Measurements from ENCODE around the gene ZNF385D. TPM values are rescaled to one million over a fixed set of nuclear protein-coding genes. Genes with fewer than 3 reads are reported as not detected.

ZNF385D gene
- total and polyA plus RNA-seq, 5 donors from 2014 or later = 2.7 TPM; not detected in 4

DNA sequence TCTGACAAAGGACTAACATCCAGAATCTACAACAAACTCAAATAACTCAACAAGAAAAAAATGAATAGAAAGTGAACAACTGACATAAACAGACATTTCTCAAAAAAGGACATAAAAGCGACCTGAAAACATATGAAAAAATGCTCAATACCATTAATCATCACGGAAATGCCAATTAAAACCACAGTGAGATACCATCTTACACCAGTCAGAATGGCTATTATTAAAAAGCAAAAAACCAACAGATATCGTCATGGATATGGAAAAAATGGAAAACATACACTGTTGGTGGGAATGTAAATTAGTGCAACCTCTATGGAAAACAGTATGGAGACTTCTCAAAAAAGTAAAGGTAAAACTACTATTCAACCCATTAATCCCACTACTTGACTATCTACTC is 53.3 kb downstream of the ZNF385D start:
- no peak overlapping the region for H3K27ac Mint-ChIP-seq
- ATAC-seq (ENCODE audit: low read depth in 2 of 2) (no peak), DNase-seq (no peak)
- Histone ChIP-seq H3K4me1 (ENCODE audit: control insufficient read depth, insufficient read depth, low read length, poor library complexity, severe bottlenecking) (no peaks in the 10 kb centered on the region), H3K27me3 (ENCODE audit: control insufficient read depth, insufficient read depth, low read length) (no peaks in the 10 kb centered on the region), H3K36me3 (ENCODE audit: control insufficient read depth, insufficient read depth, low read length) (no peaks in the 10 kb centered on the region), H3K4me3 (ENCODE audit: low read depth, low read length) (no peak overlapping the region), H3K27ac (ENCODE audit: insufficient read depth, low read length, poor library complexity, severe bottlenecking) (no peak overlapping the region), H3K9me3 (ENCODE audit: control insufficient read depth in 2 of 2, low read length in 2 of 2) (peaks cover 0 to 4% of the 10 kb centered on the region in 2 experiments)
- peaks cover 3 to 18% (median 7%) of the 10 kb centered on the region in 7 donors for H3K9me3 Mint-ChIP-seq
- H3K27me3 Mint-ChIP-seq = no peaks in the 10 kb centered on the region
- no peak overlapping the region for H3K4me3 Mint-ChIP-seq
- no peaks in the 10 kb centered on the region for H3K4me1 Mint-ChIP-seq
- no peaks in the 10 kb centered on the region for H3K36me3 Mint-ChIP-seq

- H3K4me1 Mint-ChIP-seq = peaks cover 0 to 4% (median 0%) of the 10 kb centered on the region in 4 donors
- peaks cover 6 to 19% (median 10%) of the 10 kb centered on the region in 7 donors for H3K9me3 Mint-ChIP-seq
- Histone ChIP-seq H3K4me3 (ENCODE audit: low read depth, low read length) (no peak overlapping the region), H3K36me3 (ENCODE audit: control insufficient read depth, insufficient read depth, low read length) (no peaks in the 10 kb centered on the region), H3K27me3 (ENCODE audit: control insufficient read depth, insufficient read depth, low read length) (no peaks in the 10 kb centered on the region), H3K27ac (ENCODE audit: insufficient read depth, low read length, poor library complexity, severe bottlenecking) (no peak overlapping the region), H3K4me1 (ENCODE audit: control insufficient read depth, insufficient read depth, low read length, poor library complexity, severe bottlenecking) (no peaks in the 10 kb centered on the region), H3K9me3 (ENCODE audit: control insufficient read depth in 2 of 2, low read length in 2 of 2) (peaks cover 4% of the 10 kb centered on the region in 2 experiments)
- H3K27me3 Mint-ChIP-seq = no peaks in the 10 kb centered on the region
- H3K4me3 Mint-ChIP-seq = no peak overlapping the region
- no peaks in the 10 kb centered on the region for H3K36me3 Mint-ChIP-seq
- DNase-seq (no peak), ATAC-seq (ENCODE audit: low read depth in 2 of 2) (no peak)
- H3K27ac Mint-ChIP-seq = no peak overlapping the region
These were observed 56.5 kb downstream of the ZNF385D start for GRCh38 chr3:21694506-21694905.

DNA sequence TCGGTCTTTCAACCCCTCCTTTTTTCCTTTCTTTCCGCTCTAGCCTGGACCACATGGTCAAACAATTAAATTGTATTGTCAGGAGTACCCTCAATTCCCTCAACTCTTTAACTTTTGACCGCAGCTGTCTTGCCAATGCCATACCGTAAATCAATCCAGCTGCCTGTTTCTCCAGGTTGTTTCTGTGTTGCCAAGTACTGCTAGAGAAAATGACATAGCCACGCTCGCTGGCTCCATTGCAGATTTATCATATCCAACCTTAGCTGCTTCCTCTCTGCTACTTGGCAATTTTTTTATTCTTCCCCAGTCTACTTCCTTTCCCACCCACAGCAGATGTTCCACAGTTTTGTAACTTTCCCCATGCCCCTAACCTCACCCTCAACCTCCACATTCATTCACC is 60.0 kb downstream of the ZNF385D start:
- H3K9me3 Mint-ChIP-seq = peaks cover 3 to 18% (median 9%) of the 10 kb centered on the region in 7 donors
- no peaks in the 10 kb centered on the region for H3K4me1 ChIP-seq (ENCODE audit: control insufficient read depth, insufficient read depth, low read length, poor library complexity, severe bottlenecking)
- H3K36me3 Mint-ChIP-seq = no peaks in the 10 kb centered on the region
- no peak overlapping the region for H3K27ac Mint-ChIP-seq
- no peak for DNase-seq
- peaks cover 4 to 7% of the 10 kb centered on the region in 2 experiments for H3K9me3 ChIP-seq (ENCODE audit: control insufficient read depth in 2 of 2, low read length in 2 of 2)
- H3K27ac ChIP-seq (ENCODE audit: insufficient read depth, low read length, poor library complexity, severe bottlenecking) = no peak overlapping the region
- H3K4me3 ChIP-seq (ENCODE audit: low read depth, low read length) = no peak overlapping the region
- H3K4me1 Mint-ChIP-seq = peaks cover 0 to 4% (median 0%) of the 10 kb centered on the region in 4 donors
- no peaks in the 10 kb centered on the region for H3K27me3 ChIP-seq (ENCODE audit: control insufficient read depth, insufficient read depth, low read length)
- no peak for ATAC-seq (ENCODE audit: low read depth in 2 of 2)
- no peaks in the 10 kb centered on the region for H3K27me3 Mint-ChIP-seq
- H3K4me3 Mint-ChIP-seq = no peak overlapping the region
- no peaks in the 10 kb centered on the region for H3K36me3 ChIP-seq (ENCODE audit: control insufficient read depth, insufficient read depth, low read length)

GRCh38 chr3:21682206-21682605 is 68.8 kb downstream of the ZNF385D start:
- no peaks in the 10 kb centered on the region for H3K27me3 Mint-ChIP-seq
- H3K27ac ChIP-seq (ENCODE audit: insufficient read depth, low read length, poor library complexity, severe bottlenecking) = no peak overlapping the region
- H3K36me3 ChIP-seq (ENCODE audit: control insufficient read depth, insufficient read depth, low read length) = no peaks in the 10 kb centered on the region
- H3K4me1 Mint-ChIP-seq = no peaks in the 10 kb centered on the region
- no peak overlapping the region for H3K4me3 Mint-ChIP-seq
- no peaks in the 10 kb centered on the region for H3K4me1 ChIP-seq (ENCODE audit: control insufficient read depth, insufficient read depth, low read length, poor library complexity, severe bottlenecking)
- H3K27me3 ChIP-seq (ENCODE audit: control insufficient read depth, insufficient read depth, low read length) = no peaks in the 10 kb centered on the region
- H3K9me3 ChIP-seq (ENCODE audit: control insufficient read depth in 2 of 2, low read length in 2 of 2) = peaks cover 0 to 3% of the 10 kb centered on the region in 2 experiments
- H3K36me3 Mint-ChIP-seq = no peaks in the 10 kb centered on the region
- H3K4me3 ChIP-seq (ENCODE audit: low read depth, low read length) = no peak overlapping the region
- H3K27ac Mint-ChIP-seq = no peak overlapping the region
- H3K9me3 Mint-ChIP-seq = peaks cover 1 to 12% (median 6%) of the 10 kb centered on the region in 7 donors
- DNase-seq = no peak
- no peak for ATAC-seq (ENCODE audit: low read depth in 2 of 2)

DNA sequence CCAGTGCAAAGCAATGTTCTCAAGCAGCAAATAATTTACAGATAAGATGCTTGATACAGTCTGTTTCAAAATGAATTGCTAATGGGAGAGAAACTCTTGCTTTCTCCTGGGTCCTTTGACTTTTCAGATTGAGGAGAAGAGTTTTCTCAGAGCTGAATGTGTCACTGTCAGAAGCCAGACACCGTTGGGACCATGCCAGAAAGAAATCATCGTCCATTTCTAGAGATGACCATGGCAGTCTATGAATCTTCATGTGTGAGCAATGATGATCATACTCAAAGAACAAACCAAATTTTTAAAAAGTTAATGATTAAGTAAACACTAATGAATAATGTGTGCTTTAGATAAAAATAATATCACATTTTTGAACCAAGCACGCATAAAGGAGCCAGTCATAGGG is 77.6 kb downstream of the ZNF385D start:
- no peaks in the 10 kb centered on the region for H3K4me1 Mint-ChIP-seq
- Histone ChIP-seq H3K4me1 (ENCODE audit: control insufficient read depth, insufficient read depth, low read length, poor library complexity, severe bottlenecking) (no peaks in the 10 kb centered on the region), H3K9me3 (ENCODE audit: control insufficient read depth in 2 of 2, low read length in 2 of 2) (no peaks in the 10 kb centered on the region), H3K36me3 (ENCODE audit: control insufficient read depth, insufficient read depth, low read length) (no peaks in the 10 kb centered on the region), H3K27ac (ENCODE audit: insufficient read depth, low read length, poor library complexity, severe bottlenecking) (no peak overlapping the region), H3K27me3 (ENCODE audit: control insufficient read depth, insufficient read depth, low read length) (no peaks in the 10 kb centered on the region), H3K4me3 (ENCODE audit: low read depth, low read length) (no peak overlapping the region)
- H3K27me3 Mint-ChIP-seq = no peaks in the 10 kb centered on the region
- ATAC-seq (ENCODE audit: low read depth in 2 of 2) = no peak
- H3K27ac Mint-ChIP-seq = no peak overlapping the region
- no peak for DNase-seq
- H3K4me3 Mint-ChIP-seq = no peak overlapping the region
- no peaks in the 10 kb centered on the region for H3K36me3 Mint-ChIP-seq
- no peaks in the 10 kb centered on the region for H3K9me3 Mint-ChIP-seq

- H3K27ac Mint-ChIP-seq = no peak overlapping the region
- no peak overlapping the region for H3K4me3 Mint-ChIP-seq
- no peaks in the 10 kb centered on the region for H3K36me3 ChIP-seq (ENCODE audit: control insufficient read depth, insufficient read depth, low read length)
- H3K4me3 ChIP-seq (ENCODE audit: low read depth, low read length) = no peak overlapping the region
- DNase-seq (no peak), ATAC-seq (ENCODE audit: low read depth in 2 of 2) (no peak)
- H3K27me3 Mint-ChIP-seq = no peaks in the 10 kb centered on the region
- no peaks in the 10 kb centered on the region for H3K36me3 Mint-ChIP-seq
- H3K4me1 ChIP-seq (ENCODE audit: control insufficient read depth, insufficient read depth, low read length, poor library complexity, severe bottlenecking) = no peaks in the 10 kb centered on the region
- no peak overlapping the region for H3K27ac ChIP-seq (ENCODE audit: insufficient read depth, low read length, poor library complexity, severe bottlenecking)
- no peaks in the 10 kb centered on the region for H3K27me3 ChIP-seq (ENCODE audit: control insufficient read depth, insufficient read depth, low read length)
- peaks cover 0 to 1% of the 10 kb centered on the region in 2 experiments for H3K9me3 ChIP-seq (ENCODE audit: control insufficient read depth in 2 of 2, low read length in 2 of 2)
- no peaks in the 10 kb centered on the region for H3K4me1 Mint-ChIP-seq
- H3K9me3 Mint-ChIP-seq = no peaks in the 10 kb centered on the region
These were observed 78.7 kb downstream of the ZNF385D start for GRCh38 chr3:21672303-21672702.

GRCh38 chr3:21670386-21670785 is 80.6 kb downstream of the ZNF385D start:
- H3K27ac ChIP-seq (ENCODE audit: insufficient read depth, low read length, poor library complexity, severe bottlenecking) = no peak overlapping the region
- no peaks in the 10 kb centered on the region for H3K4me1 Mint-ChIP-seq
- peaks cover 0 to 1% of the 10 kb centered on the region in 2 experiments for H3K9me3 ChIP-seq (ENCODE audit: control insufficient read depth in 2 of 2, low read length in 2 of 2)
- H3K4me3 Mint-ChIP-seq = no peak overlapping the region
- no peaks in the 10 kb centered on the region for H3K27me3 Mint-ChIP-seq
- no peaks in the 10 kb centered on the region for H3K4me1 ChIP-seq (ENCODE audit: control insufficient read depth, insufficient read depth, low read length, poor library complexity, severe bottlenecking)
- H3K27me3 ChIP-seq (ENCODE audit: control insufficient read depth, insufficient read depth, low read length) = no peaks in the 10 kb centered on the region
- DNase-seq (no peak), ATAC-seq (ENCODE audit: low read depth in 2 of 2) (no peak)
- H3K9me3 Mint-ChIP-seq = peaks cover 0 to 3% (median 0%) of the 10 kb centered on the region in 7 donors
- no peaks in the 10 kb centered on the region for H3K36me3 Mint-ChIP-seq
- no peaks in the 10 kb centered on the region for H3K36me3 ChIP-seq (ENCODE audit: control insufficient read depth, insufficient read depth, low read length)
- H3K4me3 ChIP-seq (ENCODE audit: low read depth, low read length) = no peak overlapping the region
- H3K27ac Mint-ChIP-seq = no peak overlapping the region

DNA sequence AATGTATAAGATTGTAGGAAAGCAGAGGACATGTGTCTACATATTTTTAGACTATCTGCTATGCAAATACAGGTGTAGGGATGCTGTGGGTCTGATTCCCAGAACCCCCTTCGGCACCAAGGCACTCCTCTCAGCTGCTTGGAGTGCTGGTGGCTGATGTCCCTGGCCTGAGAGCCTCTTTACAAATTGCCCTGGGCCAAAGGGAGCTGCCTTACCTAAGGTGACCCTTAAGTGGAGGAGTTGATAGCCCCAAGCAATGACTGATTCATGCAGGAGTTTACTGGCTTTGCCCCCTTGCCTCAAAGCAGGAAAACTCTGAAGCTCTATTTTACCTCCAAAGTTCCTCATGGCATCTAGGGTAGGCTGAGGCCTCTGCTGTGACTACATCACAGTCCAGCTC is 83.0 kb downstream of the ZNF385D start:
- no peaks in the 10 kb centered on the region for H3K4me1 ChIP-seq (ENCODE audit: control insufficient read depth, insufficient read depth, low read length, poor library complexity, severe bottlenecking)
- Mint-ChIP-seq H3K27me3 (no peaks in the 10 kb centered on the region), H3K4me1 (no peaks in the 10 kb centered on the region), H3K4me3 (no peak overlapping the region), H3K9me3 (peaks cover 0 to 11% (median 2%) of the 10 kb centered on the region in 7 donors), H3K36me3 (no peaks in the 10 kb centered on the region), H3K27ac (no peak overlapping the region)
- DNase-seq = no peak
- no peaks in the 10 kb centered on the region for H3K27me3 ChIP-seq (ENCODE audit: control insufficient read depth, insufficient read depth, low read length)
- no peak overlapping the region for H3K4me3 ChIP-seq (ENCODE audit: low read depth, low read length)
- peaks cover 1 to 3% of the 10 kb centered on the region in 2 experiments for H3K9me3 ChIP-seq (ENCODE audit: control insufficient read depth in 2 of 2, low read length in 2 of 2)
- no peak for ATAC-seq (ENCODE audit: low read depth in 2 of 2)
- no peak overlapping the region for H3K27ac ChIP-seq (ENCODE audit: insufficient read depth, low read length, poor library complexity, severe bottlenecking)
- no peaks in the 10 kb centered on the region for H3K36me3 ChIP-seq (ENCODE audit: control insufficient read depth, insufficient read depth, low read length)

Data from CD4-positive, CD25-positive, alpha-beta regulatory T cell (primary cell).